Neural crest cell (in vitro differentiated cells): ENCODE measurements around the gene PPIL3. TPM values are rescaled to one million over a fixed set of nuclear protein-coding genes. Genes with fewer than 3 reads are reported as not detected.

ENCODE experiments used
- DNase-seq: peaks from one replicate; pipeline ENCODE4 v3.0.0; 2021; ENCODE audit warnings: low read depth, mixed read lengths, low spot score
- H3K27ac Mint-ChIP-seq: one replicate; pipeline ENCODE4 v1.8.0; 2021; ENCODE audit warnings: mild to moderate bottlenecking, mixed read lengths; ENCODE audit not compliant: unreplicated experiment
- H3K27me3 Mint-ChIP-seq: 2 replicates; pipeline ENCODE4 v1.8.0; 2021; ENCODE audit warnings: low read depth, mild to moderate bottlenecking, mixed read lengths
- H3K36me3 Mint-ChIP-seq: 2 replicates; pipeline ENCODE4 v1.8.0; 2021; ENCODE audit warnings: low read depth, mild to moderate bottlenecking, mixed read lengths
- H3K4me1 Mint-ChIP-seq: 2 replicates; pipeline ENCODE4 v1.8.0; 2021; ENCODE audit warnings: mixed read lengths
- H3K4me3 Mint-ChIP-seq: one replicate; pipeline ENCODE4 v1.8.0; 2021; ENCODE audit warnings: mild to moderate bottlenecking, mixed read lengths
- H3K9me3 Mint-ChIP-seq: 2 replicates; pipeline ENCODE4 v1.8.0; 2021; ENCODE audit warnings: mixed read lengths
- total RNA-seq: library from RNA; stranded (reverse); gene quantifications from 2 replicates; pipeline ENCODE4 v1.2.1, GENCODE V29; 2021
- TF ChIP-seq, protein P1 (sequence below): fragments of 200-600 bp; sonication (generic); conservative IDR thresholded peaks from 2 replicates; pipeline ENCODE4 v1.5.0; 2021; ENCODE audit warnings: antibody characterized with exemption, mild to moderate bottlenecking

The PPIL3 gene
- total RNA-seq, 1 donor from 2014 or later: 59.7 TPM

DNA sequence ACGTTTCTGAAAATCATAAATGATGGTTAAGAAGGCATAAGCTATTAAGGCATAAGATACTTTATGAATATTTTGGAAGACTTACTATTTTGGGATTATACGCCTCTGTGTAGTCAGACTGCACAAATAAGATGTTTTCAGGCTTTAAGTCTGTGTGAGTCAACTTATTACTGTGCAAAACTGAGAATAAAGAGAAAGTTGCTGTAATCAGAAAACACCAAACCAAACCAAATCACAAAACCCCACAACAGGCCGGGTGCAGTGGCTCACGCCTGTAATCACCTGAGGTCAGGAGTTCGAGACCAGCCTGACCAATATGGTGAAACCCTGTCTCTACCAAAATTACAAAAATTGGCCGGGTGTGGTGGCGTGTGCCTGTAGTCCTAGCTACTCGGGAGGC lies 32.1 kb downstream of the PPIL3 start:
- H3K36me3 Mint-ChIP-seq: peaks cover 37% of the 10 kb centered on the region
- H3K4me3 Mint-ChIP-seq: no peak overlapping the region
- H3K27me3 Mint-ChIP-seq: no peaks in the 10 kb centered on the region
- TF ChIP-seq, protein P1, sequence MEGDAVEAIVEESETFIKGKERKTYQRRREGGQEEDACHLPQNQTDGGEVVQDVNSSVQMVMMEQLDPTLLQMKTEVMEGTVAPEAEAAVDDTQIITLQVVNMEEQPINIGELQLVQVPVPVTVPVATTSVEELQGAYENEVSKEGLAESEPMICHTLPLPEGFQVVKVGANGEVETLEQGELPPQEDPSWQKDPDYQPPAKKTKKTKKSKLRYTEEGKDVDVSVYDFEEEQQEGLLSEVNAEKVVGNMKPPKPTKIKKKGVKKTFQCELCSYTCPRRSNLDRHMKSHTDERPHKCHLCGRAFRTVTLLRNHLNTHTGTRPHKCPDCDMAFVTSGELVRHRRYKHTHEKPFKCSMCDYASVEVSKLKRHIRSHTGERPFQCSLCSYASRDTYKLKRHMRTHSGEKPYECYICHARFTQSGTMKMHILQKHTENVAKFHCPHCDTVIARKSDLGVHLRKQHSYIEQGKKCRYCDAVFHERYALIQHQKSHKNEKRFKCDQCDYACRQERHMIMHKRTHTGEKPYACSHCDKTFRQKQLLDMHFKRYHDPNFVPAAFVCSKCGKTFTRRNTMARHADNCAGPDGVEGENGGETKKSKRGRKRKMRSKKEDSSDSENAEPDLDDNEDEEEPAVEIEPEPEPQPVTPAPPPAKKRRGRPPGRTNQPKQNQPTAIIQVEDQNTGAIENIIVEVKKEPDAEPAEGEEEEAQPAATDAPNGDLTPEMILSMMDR: no peak
- peaks cover 14% of the 10 kb centered on the region for H3K4me1 Mint-ChIP-seq
- H3K27ac Mint-ChIP-seq: no peak overlapping the region
- no peaks in the 10 kb centered on the region for H3K9me3 Mint-ChIP-seq
- DNase-seq: no peak

GRCh38 chr2:200852605-200853004 lies 36.3 kb downstream of the PPIL3 start:
- Mint-ChIP-seq H3K4me1 (no peaks in the 10 kb centered on the region), H3K9me3 (no peaks in the 10 kb centered on the region), H3K27ac (no peak overlapping the region), H3K36me3 (peaks cover 26% of the 10 kb centered on the region), H3K4me3 (no peak overlapping the region), H3K27me3 (no peaks in the 10 kb centered on the region)
- no peak for DNase-seq
- TF ChIP-seq, protein P1: no peak

- Mint-ChIP-seq H3K4me3 (no peak overlapping the region), H3K4me1 (no peaks in the 10 kb centered on the region), H3K36me3 (peaks cover 26% of the 10 kb centered on the region), H3K27ac (no peak overlapping the region), H3K9me3 (no peaks in the 10 kb centered on the region), H3K27me3 (no peaks in the 10 kb centered on the region)
- no peak for DNase-seq
- TF ChIP-seq, protein P1: no peak
Measured at GRCh38 chr2:200851398-200852248, 37.3 kb downstream of the PPIL3 start.

DNA sequence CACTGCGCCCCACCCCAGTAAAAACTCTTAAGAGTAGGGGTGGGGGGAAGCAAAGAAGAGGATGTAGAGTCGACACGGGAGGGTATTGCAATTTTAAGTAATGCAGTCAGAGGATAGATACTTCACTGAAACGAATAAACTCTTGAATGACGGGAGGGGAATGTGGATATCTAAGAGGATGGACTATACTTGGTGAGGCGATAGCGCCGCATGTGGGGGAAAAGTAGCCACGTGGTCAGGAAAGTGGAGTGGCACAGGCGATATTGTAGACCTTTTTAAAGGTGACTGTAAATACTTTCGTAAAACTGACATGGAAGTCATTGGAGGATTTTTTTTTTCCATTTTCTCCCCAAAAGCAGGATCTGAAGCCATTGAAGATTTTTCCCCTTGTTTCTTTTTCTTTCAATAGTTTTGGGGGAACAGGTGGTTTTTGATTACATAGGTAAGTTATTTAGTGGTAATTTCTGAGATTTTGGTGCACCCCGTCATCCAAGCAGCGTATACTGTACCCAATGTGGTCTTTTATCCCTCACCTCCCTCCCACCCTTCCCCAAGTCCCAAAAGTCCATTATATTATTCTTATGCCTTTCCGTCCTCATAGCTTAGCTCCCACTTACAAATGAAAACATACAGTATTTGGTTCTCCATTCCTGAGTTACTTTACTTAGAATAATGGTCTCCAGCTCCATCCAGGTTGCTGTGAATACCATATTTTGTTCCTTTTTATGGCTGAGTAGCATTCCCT lies 38.2 kb downstream of the PPIL3 start:
- Mint-ChIP-seq H3K9me3 (no peaks in the 10 kb centered on the region), H3K27ac (no peak overlapping the region), H3K4me1 (no peaks in the 10 kb centered on the region), H3K36me3 (peaks cover 22% of the 10 kb centered on the region), H3K4me3 (no peak overlapping the region), H3K27me3 (no peaks in the 10 kb centered on the region)
- TF ChIP-seq, protein P1: no peak
- DNase-seq: no peak

- TF ChIP-seq, protein P1: no peak
- H3K27me3 Mint-ChIP-seq: no peaks in the 10 kb centered on the region
Measured at GRCh38 chr2:200847939-200848338, 40.9 kb downstream of the PPIL3 start.

More at GRCh38 chr2:200847939-200848338, 40.9 kb downstream of the PPIL3 start:
- no peak for DNase-seq
- Mint-ChIP-seq H3K9me3 (no peaks in the 10 kb centered on the region), H3K27ac (no peak overlapping the region), H3K4me3 (no peak overlapping the region), H3K36me3 (peaks cover 17% of the 10 kb centered on the region), H3K4me1 (no peaks in the 10 kb centered on the region)
